K562 (cell line): ENCODE measurements around the gene HDAC3. TPM values are rescaled to one million over a fixed set of nuclear protein-coding genes. Genes with fewer than 3 reads are reported as not detected.

Experiments used
- KAT7 ChIP-seq: sonication (generic); formaldehyde crosslinking; IDR thresholded peaks from 2 replicates; pipeline ENCODE4 v1.8.0; 2022; ENCODE audit warnings: missing genetic modification reagents, mild to moderate bottlenecking, borderline replicate concordance
- polyA plus RNA-seq, 8 experiments: library from polyadenylated mRNA; depleted of rRNA in 4 of 8; stranded (reverse) in 5 of 8; unstranded in 3 of 8; fragments of >200 nt; fragmentation: Nextera tagmentation in 2 of 8; fragmentation: Illumina TruSeq in 1 of 8; extraction: Ambion mirVana in 2 of 8; extraction: Trizol in 1 of 8; gene quantifications; 2 replicates each; pipeline versions ENCODE4 v1.2.1 to v1.2.3, GENCODE V29; 2011 to 2014; ENCODE audit warnings: inconsistent platforms in 1 of 8, missing spikeins in 1 of 8
- total RNA-seq, 7 experiments: library from RNA; depleted of rRNA in 6 of 7; stranded (reverse); fragments of >200 nt in 6 of 7; fragmentation: Illumina TruSeq in 2 of 7; extraction: Trizol in 2 of 7; gene quantifications; 2 replicates each; pipeline versions ENCODE4 v1.2.1 to v1.2.3, GENCODE V29; 2011 to 2021; ENCODE audit warnings: low replicate concordance in 1 of 7
- TF ChIP-seq, protein P1 (sequence below): sonication (generic); formaldehyde crosslinking; IDR thresholded peaks from 2 replicates; pipeline ENCODE4 v1.8.0; 2023; ENCODE audit warnings: missing genetic modification reagents, mild to moderate bottlenecking, borderline replicate concordance
- TF ChIP-seq, protein P2 (sequence below): fragments of 250-450 bp; sonication (Bioruptor Pico); IDR thresholded peaks from 2 replicates; pipeline ENCODE4 v1.8.0; 2022; ENCODE audit warnings: inconsistent platforms
- TF ChIP-seq, protein P3 (sequence below): fragments of 250-450 bp; sonication (Bioruptor Pico); IDR thresholded peaks from 2 replicates; pipeline ENCODE4 v1.4.0; 2020; ENCODE audit warnings: borderline replicate concordance

Gene HDAC3
- total and polyA plus RNA-seq, 9 of the 15 experiments (the other 6 are each of a cell fraction or from before 2014, with no cell fraction given), result 89.7 to 191 (median 119) TPM

DNA sequence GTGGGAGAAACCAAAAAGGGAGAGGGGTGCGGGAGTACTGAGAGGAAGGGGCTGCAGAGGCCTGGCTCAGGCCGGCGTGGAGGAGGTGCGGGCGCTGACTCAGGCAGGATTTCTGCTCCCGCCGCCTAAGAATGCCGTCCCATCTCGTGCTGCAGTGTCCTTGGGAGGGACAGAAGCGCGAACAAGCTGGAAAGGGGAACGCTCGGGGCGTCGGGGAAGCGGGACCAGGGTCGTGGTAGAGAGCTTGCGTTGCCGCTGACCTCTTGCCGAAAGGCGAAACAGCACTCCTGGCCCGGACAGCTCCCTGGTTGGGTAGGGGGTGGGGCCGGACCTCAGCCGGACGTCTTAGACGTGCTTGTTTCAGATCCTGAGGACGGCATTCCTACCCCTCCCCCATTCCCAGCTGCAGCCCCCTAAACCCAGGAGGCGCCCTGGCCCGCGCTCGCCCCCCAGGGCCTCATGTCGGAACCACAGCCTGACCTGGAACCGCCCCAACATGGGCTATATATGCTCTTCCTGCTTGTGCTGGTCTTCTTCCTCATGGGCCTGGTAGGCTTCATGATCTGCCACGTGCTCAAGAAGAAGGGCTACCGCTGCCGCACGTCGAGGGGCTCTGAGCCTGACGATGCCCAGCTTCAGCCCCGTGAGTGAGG, 1.2 kb upstream of the HDAC3 start (continued):
- TF ChIP-seq KAT7 (CRISPR knock-in tag), result no peak
- TF ChIP-seq, protein P1, sequence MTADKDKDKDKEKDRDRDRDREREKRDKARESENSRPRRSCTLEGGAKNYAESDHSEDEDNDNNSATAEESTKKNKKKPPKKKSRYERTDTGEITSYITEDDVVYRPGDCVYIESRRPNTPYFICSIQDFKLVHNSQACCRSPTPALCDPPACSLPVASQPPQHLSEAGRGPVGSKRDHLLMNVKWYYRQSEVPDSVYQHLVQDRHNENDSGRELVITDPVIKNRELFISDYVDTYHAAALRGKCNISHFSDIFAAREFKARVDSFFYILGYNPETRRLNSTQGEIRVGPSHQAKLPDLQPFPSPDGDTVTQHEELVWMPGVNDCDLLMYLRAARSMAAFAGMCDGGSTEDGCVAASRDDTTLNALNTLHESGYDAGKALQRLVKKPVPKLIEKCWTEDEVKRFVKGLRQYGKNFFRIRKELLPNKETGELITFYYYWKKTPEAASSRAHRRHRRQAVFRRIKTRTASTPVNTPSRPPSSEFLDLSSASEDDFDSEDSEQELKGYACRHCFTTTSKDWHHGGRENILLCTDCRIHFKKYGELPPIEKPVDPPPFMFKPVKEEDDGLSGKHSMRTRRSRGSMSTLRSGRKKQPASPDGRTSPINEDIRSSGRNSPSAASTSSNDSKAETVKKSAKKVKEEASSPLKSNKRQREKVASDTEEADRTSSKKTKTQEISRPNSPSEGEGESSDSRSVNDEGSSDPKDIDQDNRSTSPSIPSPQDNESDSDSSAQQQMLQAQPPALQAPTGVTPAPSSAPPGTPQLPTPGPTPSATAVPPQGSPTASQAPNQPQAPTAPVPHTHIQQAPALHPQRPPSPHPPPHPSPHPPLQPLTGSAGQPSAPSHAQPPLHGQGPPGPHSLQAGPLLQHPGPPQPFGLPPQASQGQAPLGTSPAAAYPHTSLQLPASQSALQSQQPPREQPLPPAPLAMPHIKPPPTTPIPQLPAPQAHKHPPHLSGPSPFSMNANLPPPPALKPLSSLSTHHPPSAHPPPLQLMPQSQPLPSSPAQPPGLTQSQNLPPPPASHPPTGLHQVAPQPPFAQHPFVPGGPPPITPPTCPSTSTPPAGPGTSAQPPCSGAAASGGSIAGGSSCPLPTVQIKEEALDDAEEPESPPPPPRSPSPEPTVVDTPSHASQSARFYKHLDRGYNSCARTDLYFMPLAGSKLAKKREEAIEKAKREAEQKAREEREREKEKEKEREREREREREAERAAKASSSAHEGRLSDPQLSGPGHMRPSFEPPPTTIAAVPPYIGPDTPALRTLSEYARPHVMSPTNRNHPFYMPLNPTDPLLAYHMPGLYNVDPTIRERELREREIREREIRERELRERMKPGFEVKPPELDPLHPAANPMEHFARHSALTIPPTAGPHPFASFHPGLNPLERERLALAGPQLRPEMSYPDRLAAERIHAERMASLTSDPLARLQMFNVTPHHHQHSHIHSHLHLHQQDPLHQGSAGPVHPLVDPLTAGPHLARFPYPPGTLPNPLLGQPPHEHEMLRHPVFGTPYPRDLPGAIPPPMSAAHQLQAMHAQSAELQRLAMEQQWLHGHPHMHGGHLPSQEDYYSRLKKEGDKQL (CRISPR knock-in tag), result no peak
- TF ChIP-seq, protein P2, sequence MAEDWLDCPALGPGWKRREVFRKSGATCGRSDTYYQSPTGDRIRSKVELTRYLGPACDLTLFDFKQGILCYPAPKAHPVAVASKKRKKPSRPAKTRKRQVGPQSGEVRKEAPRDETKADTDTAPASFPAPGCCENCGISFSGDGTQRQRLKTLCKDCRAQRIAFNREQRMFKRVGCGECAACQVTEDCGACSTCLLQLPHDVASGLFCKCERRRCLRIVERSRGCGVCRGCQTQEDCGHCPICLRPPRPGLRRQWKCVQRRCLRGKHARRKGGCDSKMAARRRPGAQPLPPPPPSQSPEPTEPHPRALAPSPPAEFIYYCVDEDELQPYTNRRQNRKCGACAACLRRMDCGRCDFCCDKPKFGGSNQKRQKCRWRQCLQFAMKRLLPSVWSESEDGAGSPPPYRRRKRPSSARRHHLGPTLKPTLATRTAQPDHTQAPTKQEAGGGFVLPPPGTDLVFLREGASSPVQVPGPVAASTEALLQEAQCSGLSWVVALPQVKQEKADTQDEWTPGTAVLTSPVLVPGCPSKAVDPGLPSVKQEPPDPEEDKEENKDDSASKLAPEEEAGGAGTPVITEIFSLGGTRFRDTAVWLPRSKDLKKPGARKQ (CRISPR knock-in tag), result no peak
- TF ChIP-seq, protein P3, sequence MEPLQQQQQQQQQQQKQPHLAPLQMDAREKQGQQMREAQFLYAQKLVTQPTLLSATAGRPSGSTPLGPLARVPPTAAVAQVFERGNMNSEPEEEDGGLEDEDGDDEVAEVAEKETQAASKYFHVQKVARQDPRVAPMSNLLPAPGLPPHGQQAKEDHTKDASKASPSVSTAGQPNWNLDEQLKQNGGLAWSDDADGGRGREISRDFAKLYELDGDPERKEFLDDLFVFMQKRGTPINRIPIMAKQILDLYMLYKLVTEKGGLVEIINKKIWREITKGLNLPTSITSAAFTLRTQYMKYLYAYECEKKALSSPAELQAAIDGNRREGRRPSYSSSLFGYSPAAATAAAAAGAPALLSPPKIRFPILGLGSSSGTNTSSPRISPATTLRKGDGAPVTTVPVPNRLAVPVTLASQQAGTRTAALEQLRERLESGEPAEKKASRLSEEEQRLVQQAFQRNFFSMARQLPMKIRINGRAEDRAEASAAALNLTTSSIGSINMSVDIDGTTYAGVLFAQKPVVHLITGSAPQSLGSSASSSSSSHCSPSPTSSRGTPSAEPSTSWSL, result no peak
- TF ChIP-seq, all 486 proteins: peak for 62
